ENCODE measurements around the gene CNBD2.

CNBD2 gene

DNA sequence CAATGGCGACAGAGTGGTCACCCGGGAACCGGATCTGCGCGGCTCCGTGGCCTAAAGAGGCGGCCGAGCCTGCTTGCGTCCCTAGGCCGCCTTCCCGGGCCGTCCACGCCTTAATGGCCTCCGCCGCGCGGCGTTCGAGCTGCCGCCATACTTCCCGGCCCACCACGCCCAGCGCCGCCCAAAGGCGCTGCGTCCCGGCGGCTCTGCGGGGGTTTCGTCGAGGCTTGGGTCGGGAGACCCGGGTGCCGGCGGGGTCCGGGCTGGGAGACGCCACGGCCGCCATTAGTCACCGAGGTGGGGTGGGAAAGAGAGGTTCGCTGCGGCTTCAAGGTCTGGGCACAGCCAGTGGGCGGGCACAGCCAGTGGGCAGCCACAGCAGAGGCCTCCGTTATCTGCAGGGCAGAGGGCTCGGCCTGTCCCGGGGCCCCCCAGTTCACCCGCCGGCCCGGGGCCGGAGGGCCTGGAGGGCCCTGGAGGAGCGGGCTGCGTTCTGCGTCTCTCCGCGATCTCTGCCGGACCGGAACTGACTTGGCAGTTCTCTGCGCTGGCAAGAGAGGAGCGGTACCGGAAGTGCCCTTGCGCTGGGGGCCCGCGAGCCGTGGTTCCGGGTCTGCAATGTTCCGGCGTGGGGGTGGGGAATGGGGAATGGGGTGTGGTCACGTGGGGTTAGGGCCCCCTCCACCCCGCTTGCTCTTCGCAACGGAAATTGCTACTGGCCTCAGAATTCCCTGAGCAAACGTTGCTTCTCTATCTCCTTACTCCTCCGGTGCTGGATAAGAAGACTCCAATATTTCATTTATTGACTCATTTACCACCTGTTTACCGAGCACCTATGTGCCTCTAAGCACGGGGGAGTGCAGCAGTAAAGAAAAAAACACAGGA is 82.3 kb downstream of the CNBD2 start:
- Histone ChIP-seq H3K27ac (replicated peaks; ENCODE audit: low read length) (peak overlapping the region; percentile 75), H3K9ac (ENCODE audit: low read depth, low read length, poor library complexity) (peak overlapping the region; percentile 94), H3K4ac (ENCODE audit: low read length) (peak overlapping the region; percentile 67), H2AFZ (ENCODE audit: low read length) (peak overlapping the region; percentile 85), H3K4me3 (ENCODE audit: low read length in 2 of 2) (peak overlapping the region; percentile 63 to 99), H2AK5ac (ENCODE audit: low read depth, low read length) (peak overlapping the region; percentile 37), H3K23ac (ENCODE audit: low read depth, low read length, poor library complexity) (peak overlapping the region; percentile 92), H4K91ac (ENCODE audit: low read depth, low read length, poor library complexity) (no peak overlapping the region), H3K36me3 (replicated peaks in 1 of 2; ENCODE audit: control insufficient read depth in 2 of 2, insufficient read depth in 2 of 2, low read length in 2 of 2) (peaks cover 0 to 25% of the 10 kb centered on the region in 2 donors), H3K14ac (ENCODE audit: low read length) (peak overlapping the region; percentile 82), H2BK5ac (ENCODE audit: low read length) (peak overlapping the region; percentile 96), H2BK120ac (ENCODE audit: low read depth, low read length) (no peak overlapping the region), H3K27me3 (ENCODE audit: control insufficient read depth in 3 of 3, insufficient read depth in 3 of 3, low read depth in 1 of 3, low read length in 3 of 3) (no peaks in the 10 kb centered on the region), H4K8ac (ENCODE audit: low read depth, low read length) (no peak overlapping the region), H2BK12ac (ENCODE audit: low read length) (no peak overlapping the region), H3K4me1 (ENCODE audit: control insufficient read depth in 2 of 2, insufficient read depth in 1 of 2, low read depth in 1 of 2, low read length in 2 of 2) (peaks cover 6 to 8% of the 10 kb centered on the region in 2 donors), H3K4me2 (ENCODE audit: insufficient read depth, low read length, poor library complexity, severe bottlenecking) (peak overlapping the region; percentile 52), H3K9me3 (replicated peaks in 1 of 2; ENCODE audit: control insufficient read depth in 2 of 2, insufficient read depth in 1 of 2, low read depth in 1 of 2, low read length in 2 of 2) (no peaks in the 10 kb centered on the region), H2BK15ac (ENCODE audit: low read length) (no peak overlapping the region), H3K18ac (ENCODE audit: low read length) (peak overlapping the region; percentile 99), H3K79me1 (ENCODE audit: low read depth, low read length) (no peaks in the 10 kb centered on the region)
- WGBS, 2 donors (ENCODE audit: extremely low coverage in 2 of 2, insufficient read length in 2 of 2, insufficient replicate concordance in 1 of 2): no CpG with 5 or more reads among the region's 75 CpGs
- peak; percentile 69 for DNase-seq (ENCODE audit: low spot score)

DNA sequence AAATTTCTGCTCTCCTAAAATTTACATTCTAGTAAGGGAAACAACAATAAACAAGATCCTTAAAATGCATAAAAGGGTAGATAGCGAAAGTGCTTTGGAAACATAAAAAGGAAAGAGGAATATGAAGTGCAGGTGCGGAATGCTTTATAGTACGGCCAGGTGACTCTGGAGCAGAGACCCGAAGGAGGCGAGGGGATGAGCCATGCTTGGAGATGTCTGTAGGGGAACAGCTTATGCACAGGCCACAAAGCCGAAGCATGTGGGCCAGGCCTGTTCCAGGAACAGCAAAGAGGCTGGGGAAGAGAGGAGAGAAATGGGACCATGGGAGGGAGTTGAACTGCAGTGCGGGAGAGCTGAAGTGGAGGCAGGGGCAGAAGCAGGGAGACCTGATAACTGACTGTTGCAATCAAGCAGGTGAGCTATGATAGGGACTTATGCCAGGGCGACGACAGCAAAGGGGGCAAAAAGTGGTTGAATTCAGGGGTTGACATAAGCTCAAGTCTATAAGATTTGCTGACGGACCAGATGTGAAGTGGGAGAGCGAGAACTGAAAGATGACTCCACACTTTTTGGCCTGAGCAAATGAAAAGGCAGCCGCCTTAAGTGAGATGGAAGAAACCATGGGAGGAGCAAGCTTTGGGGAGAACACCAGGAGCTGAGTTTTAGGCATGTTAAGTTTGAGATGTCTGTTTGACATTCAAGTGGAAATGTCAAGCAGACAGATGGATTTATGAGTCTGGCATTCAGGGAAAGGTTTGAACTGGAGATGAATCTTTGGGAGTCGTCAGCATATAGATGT is 83.1 kb downstream of the CNBD2 start:
- H2AK5ac ChIP-seq (ENCODE audit: low read depth, low read length): no peak overlapping the region
- no peak for DNase-seq (ENCODE audit: low spot score)
- H3K27ac ChIP-seq (replicated peaks; ENCODE audit: low read length): peak overlapping the region; percentile 11
- peak overlapping the region; percentile 81 for H3K18ac ChIP-seq (ENCODE audit: low read length)
- H4K8ac ChIP-seq (ENCODE audit: low read depth, low read length): no peak overlapping the region
- H3K9me3 ChIP-seq (replicated peaks in 1 of 2; ENCODE audit: control insufficient read depth in 2 of 2, insufficient read depth in 1 of 2, low read depth in 1 of 2, low read length in 2 of 2): no peaks in the 10 kb centered on the region
- H3K14ac ChIP-seq (ENCODE audit: low read length): no peak overlapping the region
- H3K79me1 ChIP-seq (ENCODE audit: low read depth, low read length): no peaks in the 10 kb centered on the region
- H3K36me3 ChIP-seq (replicated peaks in 1 of 2; ENCODE audit: control insufficient read depth in 2 of 2, insufficient read depth in 2 of 2, low read length in 2 of 2): peaks cover 0 to 18% of the 10 kb centered on the region in 2 donors
- H3K23ac ChIP-seq (ENCODE audit: low read depth, low read length, poor library complexity): no peak overlapping the region
- no CpG with 5 or more reads among the region's 13 CpGs for WGBS, 2 donors (ENCODE audit: extremely low coverage in 2 of 2, insufficient read length in 2 of 2, insufficient replicate concordance in 1 of 2)
- H3K4ac ChIP-seq (ENCODE audit: low read length): no peak overlapping the region
- H2AFZ ChIP-seq (ENCODE audit: low read length): peak overlapping the region; percentile 85
- peak overlapping the region; percentile 52 for H3K4me2 ChIP-seq (ENCODE audit: insufficient read depth, low read length, poor library complexity, severe bottlenecking)
- peak overlapping the region in 1 of 2 donors; percentile 63 for H3K4me3 ChIP-seq (ENCODE audit: low read length in 2 of 2)
- no peaks in the 10 kb centered on the region for H3K27me3 ChIP-seq (ENCODE audit: control insufficient read depth in 3 of 3, insufficient read depth in 3 of 3, low read depth in 1 of 3, low read length in 3 of 3)
- H2BK15ac ChIP-seq (ENCODE audit: low read length): peak overlapping the region; percentile 68
- peak overlapping the region; percentile 65 for H4K91ac ChIP-seq (ENCODE audit: low read depth, low read length, poor library complexity)
- H3K4me1 ChIP-seq (ENCODE audit: control insufficient read depth in 2 of 2, insufficient read depth in 1 of 2, low read depth in 1 of 2, low read length in 2 of 2): peaks cover 6 to 8% of the 10 kb centered on the region in 2 donors
- no peak overlapping the region for H2BK12ac ChIP-seq (ENCODE audit: low read length)
- H2BK5ac ChIP-seq (ENCODE audit: low read length): no peak overlapping the region
- H2BK120ac ChIP-seq (ENCODE audit: low read depth, low read length): no peak overlapping the region
- no peak overlapping the region for H3K9ac ChIP-seq (ENCODE audit: low read depth, low read length, poor library complexity)

DNA sequence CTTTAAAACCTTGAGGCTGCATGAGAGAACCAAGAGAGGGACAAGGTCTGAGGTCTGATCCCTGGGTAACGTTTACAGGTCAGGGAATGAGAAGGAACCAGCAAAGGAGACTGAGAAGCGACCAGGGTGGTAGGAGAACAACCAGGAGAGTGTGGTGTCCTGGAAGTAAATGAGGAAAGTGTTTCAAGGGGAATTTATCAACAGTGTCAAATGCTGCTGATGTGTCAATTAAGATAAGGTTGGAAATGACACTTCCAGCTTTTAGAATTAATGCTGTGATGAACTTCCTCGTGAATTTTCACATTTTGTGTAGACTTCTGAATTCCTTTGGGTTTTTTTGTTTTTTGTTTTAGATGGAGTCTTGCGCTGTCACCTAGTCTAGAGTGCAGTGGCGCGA is 83.7 kb downstream of the CNBD2 start:
- H4K91ac ChIP-seq (ENCODE audit: low read depth, low read length, poor library complexity): no peak overlapping the region
- H2BK12ac ChIP-seq (ENCODE audit: low read length): no peak overlapping the region
- no peaks in the 10 kb centered on the region for H3K9me3 ChIP-seq (replicated peaks in 1 of 2; ENCODE audit: control insufficient read depth in 2 of 2, insufficient read depth in 1 of 2, low read depth in 1 of 2, low read length in 2 of 2)
- H3K4me2 ChIP-seq (ENCODE audit: insufficient read depth, low read length, poor library complexity, severe bottlenecking): no peak overlapping the region
- H3K4me1 ChIP-seq (ENCODE audit: control insufficient read depth in 2 of 2, insufficient read depth in 1 of 2, low read depth in 1 of 2, low read length in 2 of 2): peaks cover 6 to 8% of the 10 kb centered on the region in 2 donors
- H3K4ac ChIP-seq (ENCODE audit: low read length): no peak overlapping the region
- no peaks in the 10 kb centered on the region for H3K27me3 ChIP-seq (ENCODE audit: control insufficient read depth in 3 of 3, insufficient read depth in 3 of 3, low read depth in 1 of 3, low read length in 3 of 3)
- no peak overlapping the region for H3K27ac ChIP-seq (replicated peaks; ENCODE audit: low read length)
- no peak overlapping the region for H2AK5ac ChIP-seq (ENCODE audit: low read depth, low read length)
- no peak overlapping the region for H3K18ac ChIP-seq (ENCODE audit: low read length)
- H3K23ac ChIP-seq (ENCODE audit: low read depth, low read length, poor library complexity): no peak overlapping the region
- H2BK5ac ChIP-seq (ENCODE audit: low read length): no peak overlapping the region
- peaks cover 0 to 14% of the 10 kb centered on the region in 2 donors for H3K36me3 ChIP-seq (replicated peaks in 1 of 2; ENCODE audit: control insufficient read depth in 2 of 2, insufficient read depth in 2 of 2, low read length in 2 of 2)
- H2BK15ac ChIP-seq (ENCODE audit: low read length): no peak overlapping the region
- H3K14ac ChIP-seq (ENCODE audit: low read length): no peak overlapping the region
- H2AFZ ChIP-seq (ENCODE audit: low read length): peak overlapping the region; percentile 85
- H3K4me3 ChIP-seq (ENCODE audit: low read length in 2 of 2): no peak overlapping the region
- H3K9ac ChIP-seq (ENCODE audit: low read depth, low read length, poor library complexity): no peak overlapping the region
- H4K8ac ChIP-seq (ENCODE audit: low read depth, low read length): no peak overlapping the region
- WGBS, 2 donors (ENCODE audit: extremely low coverage in 2 of 2, insufficient read length in 2 of 2, insufficient replicate concordance in 1 of 2): no CpG with 5 or more reads among the region's 6 CpGs
- H2BK120ac ChIP-seq (ENCODE audit: low read depth, low read length): no peak overlapping the region
- no peaks in the 10 kb centered on the region for H3K79me1 ChIP-seq (ENCODE audit: low read depth, low read length)
- no peak for DNase-seq (ENCODE audit: low spot score)

Measured in neuronal stem cell (in vitro differentiated cells).